Testis (tissue), 2 donors: ENCODE data around the gene HDAC9.

Experiments used
- POLR2A ChIP-seq: fragments of 450-650 bp; IDR thresholded peaks from one replicate; pipeline ENCODE4 v1.6.1; 2017; ENCODE audit warnings: antibody characterized with exemption, mild to moderate bottlenecking, moderate library complexity
- TF ChIP-seq, protein P1 (sequence below), 3 experiments: fragments of 450-650 bp in 2 of 3; fragments of 200-600 bp in 1 of 3; sonication (generic) in 1 of 3; IDR thresholded peaks; one replicate each; pipeline ENCODE4 v1.5.1; 2016 to 2019; ENCODE audit warnings: antibody characterized with exemption in 3 of 3, mild to moderate bottlenecking in 2 of 3, moderate library complexity in 1 of 3

DNA sequence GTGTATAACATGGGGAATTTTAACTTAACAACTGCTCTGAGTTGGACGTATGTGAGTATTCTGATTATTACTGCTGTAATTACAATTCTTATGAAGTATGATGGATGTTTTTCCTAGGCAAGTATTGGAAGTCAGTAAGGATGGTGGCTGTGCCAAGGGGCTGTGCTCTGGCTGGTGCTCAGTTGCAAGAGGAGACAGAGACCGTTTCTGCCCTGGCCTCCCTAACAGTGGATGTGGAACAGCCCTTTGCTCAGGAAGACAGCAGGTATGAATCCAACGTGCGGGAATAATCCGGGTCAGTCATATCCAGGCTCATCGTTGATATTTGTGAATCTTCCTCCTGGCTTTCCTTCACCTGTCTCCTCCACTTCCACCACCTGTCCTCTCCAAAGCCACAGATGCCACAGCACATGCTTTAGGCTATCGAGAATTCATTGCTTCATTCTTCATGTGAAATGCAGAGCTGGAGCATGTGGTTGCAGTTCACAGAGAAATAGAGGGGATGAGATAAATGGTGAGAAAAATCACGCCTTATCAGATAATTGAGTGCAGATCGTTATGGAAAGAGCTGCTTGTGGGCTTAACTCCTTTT is 480.2 kb downstream of the HDAC9 start:
- TF ChIP-seq POLR2A, result no peak
- TF ChIP-seq, protein P1, sequence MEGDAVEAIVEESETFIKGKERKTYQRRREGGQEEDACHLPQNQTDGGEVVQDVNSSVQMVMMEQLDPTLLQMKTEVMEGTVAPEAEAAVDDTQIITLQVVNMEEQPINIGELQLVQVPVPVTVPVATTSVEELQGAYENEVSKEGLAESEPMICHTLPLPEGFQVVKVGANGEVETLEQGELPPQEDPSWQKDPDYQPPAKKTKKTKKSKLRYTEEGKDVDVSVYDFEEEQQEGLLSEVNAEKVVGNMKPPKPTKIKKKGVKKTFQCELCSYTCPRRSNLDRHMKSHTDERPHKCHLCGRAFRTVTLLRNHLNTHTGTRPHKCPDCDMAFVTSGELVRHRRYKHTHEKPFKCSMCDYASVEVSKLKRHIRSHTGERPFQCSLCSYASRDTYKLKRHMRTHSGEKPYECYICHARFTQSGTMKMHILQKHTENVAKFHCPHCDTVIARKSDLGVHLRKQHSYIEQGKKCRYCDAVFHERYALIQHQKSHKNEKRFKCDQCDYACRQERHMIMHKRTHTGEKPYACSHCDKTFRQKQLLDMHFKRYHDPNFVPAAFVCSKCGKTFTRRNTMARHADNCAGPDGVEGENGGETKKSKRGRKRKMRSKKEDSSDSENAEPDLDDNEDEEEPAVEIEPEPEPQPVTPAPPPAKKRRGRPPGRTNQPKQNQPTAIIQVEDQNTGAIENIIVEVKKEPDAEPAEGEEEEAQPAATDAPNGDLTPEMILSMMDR (IDR thresholded peaks at IDR 0.05), result no peak
